ENCODE results near the gene RBM28. TPM values are rescaled to one million over a fixed set of nuclear protein-coding genes. Genes with fewer than 3 reads are reported as not detected.
"Not testable (repeated sequence)": the region's sequence is repeated elsewhere in the genome, so short reads cannot be mapped to it uniquely, and the experiment has no call there.

Gene RBM28
- total RNA-seq, 1 experiment from 2014 or later: 18.5 TPM

DNA sequence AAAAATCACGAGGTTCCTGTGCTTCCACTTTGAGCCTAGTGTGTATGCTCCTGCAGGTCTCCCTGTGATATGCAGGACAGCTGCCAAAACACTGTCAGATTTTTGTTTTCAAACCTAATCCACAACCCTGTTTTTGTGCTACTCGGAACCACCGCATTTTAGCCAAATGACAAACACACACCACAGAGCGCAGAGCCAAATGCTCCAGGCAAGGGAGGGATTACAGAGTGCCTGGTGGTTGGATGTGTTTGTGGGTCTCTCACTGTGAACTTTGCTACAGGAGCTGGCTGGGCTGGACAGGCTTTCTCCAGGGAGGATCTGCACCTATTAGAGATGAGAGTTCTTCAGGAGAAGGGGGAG, 5.7 kb upstream of the RBM28 start:
- peak; percentile 30 for DNase-seq (ENCODE audit: low read depth)

DNA sequence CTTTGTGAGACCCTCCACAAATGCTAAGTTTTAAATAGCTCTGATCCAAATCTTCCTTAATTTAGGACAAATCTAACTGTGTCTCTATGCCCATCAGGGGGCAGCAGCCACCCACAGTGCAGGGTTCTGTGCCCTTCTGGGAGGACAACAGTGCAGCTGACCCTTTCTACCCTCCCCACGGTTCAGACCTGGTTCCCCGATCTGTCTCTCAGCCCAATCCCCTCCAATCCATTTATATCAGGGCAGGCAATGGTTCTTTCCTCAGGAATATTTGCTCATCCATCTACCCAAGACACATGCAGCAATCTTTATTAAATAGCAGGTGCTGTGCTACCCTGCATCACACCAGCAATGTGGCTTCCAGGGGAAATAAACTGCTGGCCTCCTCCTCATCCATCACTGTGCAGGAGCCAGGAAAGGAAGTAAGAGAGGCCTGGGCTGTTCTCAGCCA, 4.0 kb upstream of the RBM28 start:
- peak; percentile 65 for DNase-seq (ENCODE audit: low read depth)

DNA sequence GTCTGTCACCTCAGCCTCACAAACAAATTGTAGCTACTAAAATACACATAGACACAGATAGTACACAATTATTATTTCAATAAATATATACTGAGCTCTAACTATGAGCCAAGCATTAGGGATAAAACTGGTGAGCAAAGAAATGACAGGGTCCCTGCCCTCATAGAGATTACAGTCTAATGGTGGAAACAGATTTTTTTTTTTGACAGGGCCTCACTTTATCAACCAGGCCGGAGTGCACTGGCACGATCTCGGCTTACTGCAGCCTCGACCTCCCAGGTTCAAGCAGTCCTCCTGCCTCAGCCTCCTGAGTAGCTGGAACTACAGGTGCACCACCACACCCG, 695 bp upstream of the RBM28 start:
- no peak for DNase-seq (ENCODE audit: low read depth)

DNA sequence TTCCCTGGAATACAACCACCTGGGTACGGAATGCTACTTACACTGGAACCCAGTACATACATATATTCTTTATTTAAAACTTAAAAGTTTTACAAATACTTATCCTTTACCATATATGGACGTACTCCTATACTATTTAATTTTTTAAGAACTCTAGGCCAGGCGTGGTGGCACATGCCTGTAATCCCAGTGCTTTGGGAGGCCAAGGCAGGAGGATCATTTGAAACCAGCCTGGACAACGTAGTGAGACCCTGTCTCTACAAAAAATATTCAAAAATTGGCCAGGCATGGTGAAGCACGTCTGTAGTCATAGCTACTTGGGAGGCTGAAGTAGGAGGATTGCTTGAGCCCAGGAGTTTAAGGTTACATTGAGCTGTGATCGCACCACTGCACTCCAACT, 2.0 kb downstream of the RBM28 start:
- DNase-seq (ENCODE audit: low read depth): no peak

DNA sequence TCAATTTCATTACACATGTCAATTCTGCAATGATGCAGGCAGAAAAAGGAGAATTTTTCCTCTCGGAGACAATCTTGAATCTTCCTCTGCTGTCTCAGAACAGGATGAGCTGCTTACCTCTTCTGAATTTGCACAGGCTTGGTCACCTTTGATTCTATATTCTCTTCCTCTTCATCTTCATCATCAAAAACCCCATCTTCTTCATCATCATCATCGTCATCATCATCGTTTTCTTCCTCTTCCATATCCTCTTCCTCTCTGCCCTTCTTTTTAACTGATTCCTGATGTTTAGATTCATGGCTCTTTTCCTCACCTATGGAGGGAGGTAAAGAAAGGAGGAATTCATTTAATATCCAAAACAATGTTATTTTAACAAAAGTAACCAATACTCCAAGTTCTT, 8.0 kb downstream of the RBM28 start:
- DNase-seq (ENCODE audit: low read depth): no peak

DNA sequence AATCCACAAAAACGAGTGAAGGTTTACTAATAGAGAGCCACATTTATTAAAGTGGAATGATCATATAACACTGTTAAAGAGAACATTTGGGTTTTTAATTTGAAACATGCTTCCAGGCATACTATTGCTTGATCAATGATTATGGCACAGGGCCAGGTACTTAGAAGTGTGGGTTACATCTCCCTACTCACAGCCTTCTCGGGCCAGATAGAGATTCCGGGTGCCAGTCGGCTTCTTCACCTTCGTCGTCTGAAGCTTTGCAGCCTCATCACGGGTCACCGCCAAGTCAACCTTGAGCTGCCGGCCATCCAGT, 19.4 kb downstream of the RBM28 start:
- DNase-seq (ENCODE audit: low read depth): no peak

DNA sequence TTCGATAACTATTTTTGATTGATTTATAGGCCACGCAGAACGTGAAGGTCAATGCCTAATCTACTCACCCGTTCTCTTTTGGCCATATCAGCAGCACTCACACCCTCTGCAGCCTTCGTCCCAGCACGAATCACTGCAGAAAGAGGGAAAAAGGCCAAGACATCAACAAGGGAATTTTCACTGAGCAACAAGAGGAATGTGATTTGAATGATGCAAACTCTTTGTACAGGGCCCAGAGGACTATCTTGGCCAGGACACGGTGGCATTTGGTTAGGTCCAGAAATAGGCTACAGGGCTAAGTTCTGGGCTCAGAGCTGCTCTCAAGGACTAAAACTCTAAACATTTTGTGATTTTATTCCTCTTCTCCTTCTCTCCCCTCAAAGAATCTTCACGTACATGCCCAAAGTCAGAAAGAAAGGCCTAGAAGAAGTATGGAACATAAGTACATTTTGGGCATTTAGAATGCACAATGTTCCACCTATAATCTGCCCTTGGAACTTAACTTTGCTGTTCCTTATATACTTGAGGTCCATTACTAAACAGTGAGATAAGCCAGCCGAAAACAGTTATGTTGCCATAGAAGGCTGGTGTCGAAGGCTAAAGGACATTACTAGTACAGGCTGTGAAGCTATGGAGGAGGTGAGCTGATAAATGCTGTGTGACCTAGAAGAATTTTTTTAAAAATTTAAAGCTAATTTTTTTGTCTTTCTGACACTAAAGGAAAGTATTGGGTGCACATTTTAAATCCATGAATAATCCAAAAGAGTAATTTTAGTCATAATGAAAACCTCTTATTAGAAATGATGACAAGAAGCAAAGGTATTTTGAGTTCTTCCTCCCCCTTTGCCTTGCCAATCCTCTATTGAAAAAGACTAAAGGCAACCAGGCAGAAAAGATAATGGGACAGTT, 20.0 kb downstream of the RBM28 start:
- DNase-seq (ENCODE audit: low read depth): no peak

DNA sequence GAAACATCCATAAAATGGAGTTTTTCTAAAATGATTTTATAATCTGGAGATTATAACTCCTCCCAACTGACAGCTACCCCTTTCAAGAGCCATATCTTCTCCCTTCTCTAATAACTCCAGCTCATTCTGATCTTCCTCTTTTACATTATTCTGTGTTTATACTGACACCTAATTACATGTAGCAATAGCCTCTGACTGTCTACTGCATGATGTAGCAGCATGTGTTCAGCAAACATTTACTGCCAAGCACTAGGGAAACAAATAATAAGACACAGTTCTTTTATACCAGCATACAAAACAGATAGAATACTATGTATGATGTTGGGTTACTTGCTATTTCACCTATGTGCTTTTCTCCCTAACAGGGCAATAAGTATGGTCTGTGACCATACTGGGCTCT, 20.7 kb downstream of the RBM28 start:
- DNase-seq (ENCODE audit: low read depth): no peak

DNA sequence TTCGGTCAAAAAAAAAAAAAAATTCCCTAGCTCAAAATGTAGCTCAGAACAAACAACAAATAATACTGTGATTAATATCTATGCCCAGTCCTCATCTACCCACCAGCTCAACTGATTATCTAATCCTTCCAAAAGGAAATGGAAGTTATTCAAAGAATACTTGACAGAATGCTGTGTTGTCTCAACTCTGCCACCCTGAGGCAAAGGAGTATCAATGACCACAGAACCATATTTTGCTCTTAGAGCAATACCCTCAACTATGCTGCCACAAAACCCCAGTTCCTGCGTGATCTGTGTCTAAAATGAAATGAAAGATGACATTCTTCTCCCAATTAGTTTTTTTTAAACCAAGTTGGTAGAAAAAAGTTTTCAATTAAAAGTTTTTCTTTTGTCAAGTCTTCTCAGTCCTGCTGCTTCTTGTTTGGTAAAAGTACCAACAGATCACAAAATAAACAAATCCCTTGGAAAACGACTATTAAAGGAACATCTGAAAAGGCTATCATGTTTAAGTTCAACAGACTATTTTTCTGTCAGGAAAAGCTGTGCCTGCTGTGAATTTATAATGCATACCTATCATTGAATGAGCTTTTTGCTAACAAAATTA, 21.6 kb downstream of the RBM28 start:
- DNase-seq (ENCODE audit: low read depth): peak; percentile 64

DNA sequence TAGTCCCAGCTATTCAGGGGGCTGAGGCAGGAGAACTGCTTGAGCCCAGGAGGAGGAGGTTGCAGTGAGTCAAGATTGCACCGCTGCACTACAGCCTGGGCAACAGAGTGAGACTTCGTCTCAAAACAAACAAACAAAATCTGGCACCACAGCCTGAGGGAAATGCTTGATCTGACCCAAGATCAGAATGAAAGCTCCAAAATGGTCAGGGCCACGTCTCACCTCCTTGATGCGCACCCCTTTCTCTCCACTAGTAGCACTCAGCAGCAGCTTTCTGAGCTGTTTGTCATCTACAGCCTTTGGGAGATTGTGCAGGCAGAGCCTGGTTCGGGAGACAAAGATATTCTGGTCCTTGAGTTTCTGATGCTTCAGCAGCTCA, 22.7 kb downstream of the RBM28 start:
- no peak for DNase-seq (ENCODE audit: low read depth)

DNA sequence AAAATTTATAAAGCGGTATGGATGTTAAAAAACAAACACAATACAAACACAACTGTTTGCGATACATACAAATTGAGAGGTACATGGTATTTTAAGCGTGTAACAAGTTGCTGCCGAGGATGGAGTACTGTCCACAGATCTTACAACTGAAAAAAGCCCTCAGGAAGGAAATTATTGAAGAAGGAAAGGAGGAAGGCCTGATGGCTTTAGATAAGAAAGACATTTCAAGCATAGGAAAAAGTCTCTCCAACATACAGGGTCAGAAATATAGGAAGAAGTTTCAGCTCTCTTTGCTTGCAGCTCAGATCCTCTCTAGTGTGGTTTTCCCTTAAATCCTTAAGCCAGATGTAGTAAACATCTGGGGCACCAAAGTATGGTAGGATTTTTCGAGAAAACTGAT, 25.0 kb downstream of the RBM28 start:
- DNase-seq (ENCODE audit: low read depth): no peak

DNA sequence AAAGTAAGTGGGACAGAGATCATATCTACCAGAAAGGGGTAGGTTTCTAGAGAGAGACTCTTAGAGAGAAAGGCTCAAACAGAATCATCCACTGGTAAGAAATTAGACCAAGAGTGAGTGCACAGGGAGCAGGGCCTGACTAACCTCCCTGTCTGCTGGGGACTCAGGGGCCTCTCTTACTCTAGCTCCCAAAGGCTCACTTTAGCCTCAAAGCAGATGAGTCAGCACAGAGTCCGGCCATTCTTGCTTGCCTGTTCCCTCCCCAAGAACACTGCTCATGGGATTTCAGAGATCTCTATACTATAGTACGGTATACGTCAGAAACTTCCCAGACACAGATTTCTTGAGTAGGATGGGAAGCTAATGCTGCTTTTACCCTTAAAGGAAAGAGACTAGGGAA, 32.7 kb downstream of the RBM28 start:
- no peak for DNase-seq (ENCODE audit: low read depth)

DNA sequence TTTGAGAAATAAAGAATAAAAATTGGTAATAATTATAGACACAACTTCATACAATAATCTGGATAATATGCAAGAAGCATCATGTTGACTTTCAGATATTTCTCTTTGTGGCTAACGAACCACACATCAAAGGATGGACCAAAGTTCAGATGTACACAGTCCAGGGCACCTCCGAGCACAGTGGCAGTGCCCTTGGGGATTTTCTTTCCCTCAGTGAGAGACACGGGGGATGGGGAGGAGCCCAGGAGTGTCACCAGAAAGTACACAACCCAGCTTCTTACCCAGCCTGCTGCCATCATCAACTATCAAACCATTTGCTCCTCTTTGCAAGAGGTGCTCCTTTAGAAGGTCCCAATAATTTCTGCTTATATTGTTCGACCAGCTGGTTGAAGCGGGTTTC, 33.2 kb downstream of the RBM28 start:
- DNase-seq (ENCODE audit: low read depth): no peak

DNA sequence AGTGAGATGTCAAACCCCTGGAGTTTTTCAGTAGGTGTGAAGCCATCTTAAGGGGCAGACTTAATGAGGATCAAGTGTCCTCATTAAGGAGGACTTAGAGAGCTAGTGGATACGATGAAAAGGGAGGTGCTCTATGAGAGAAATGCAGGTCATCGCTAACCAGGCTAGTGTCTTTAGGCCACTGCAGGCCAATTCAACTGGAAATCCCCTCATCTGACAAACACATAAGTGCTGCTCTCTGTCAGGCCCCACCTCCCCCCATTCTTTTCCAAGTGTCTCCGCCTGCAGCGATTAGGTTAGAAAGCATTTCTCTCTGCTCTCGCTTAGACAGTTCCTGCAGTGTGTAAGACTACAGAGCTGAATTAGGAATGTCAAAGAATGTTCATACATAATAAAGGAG, 33.7 kb downstream of the RBM28 start:
- no peak for DNase-seq (ENCODE audit: low read depth)

DNA sequence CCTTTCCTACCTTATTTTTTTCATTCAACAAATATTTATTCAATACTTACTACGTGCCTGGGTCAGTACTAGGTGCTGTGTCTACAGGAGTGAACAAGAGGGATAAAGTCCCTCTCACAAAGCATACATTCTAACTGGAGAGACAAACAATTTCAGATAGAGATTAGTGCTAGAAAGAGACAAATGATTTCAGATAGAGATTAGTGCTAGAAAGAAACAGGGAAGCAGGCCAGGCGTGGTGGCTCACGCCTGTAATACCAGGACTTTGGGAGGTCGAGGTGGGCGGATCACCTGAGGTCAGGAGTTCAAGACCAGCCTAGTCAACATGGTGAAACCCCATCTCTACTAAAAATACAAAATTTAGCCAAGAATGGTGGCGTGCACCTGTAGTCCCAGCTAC, 34.6 kb downstream of the RBM28 start:
- no peak for DNase-seq (ENCODE audit: low read depth)

DNA sequence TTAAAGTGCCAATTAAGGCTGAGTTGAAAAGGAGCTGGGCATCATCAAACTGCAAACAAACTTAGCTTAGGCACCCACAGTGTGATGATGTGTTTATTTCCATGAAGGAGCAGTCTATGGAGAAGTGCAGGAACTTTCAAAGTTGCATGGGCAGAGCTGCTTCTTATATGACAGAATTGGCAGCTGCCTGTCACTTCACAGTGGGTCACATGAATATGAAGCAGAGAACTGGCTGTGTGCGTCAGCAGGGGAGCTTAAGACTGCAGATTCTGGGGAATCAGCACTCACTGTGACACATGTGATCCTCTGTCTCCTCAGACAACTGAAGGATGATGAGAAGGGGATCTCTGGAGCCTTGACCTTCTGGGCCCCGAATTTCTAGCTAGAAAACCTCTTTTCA, 36.6 kb downstream of the RBM28 start:
- no peak for DNase-seq (ENCODE audit: low read depth)

DNA sequence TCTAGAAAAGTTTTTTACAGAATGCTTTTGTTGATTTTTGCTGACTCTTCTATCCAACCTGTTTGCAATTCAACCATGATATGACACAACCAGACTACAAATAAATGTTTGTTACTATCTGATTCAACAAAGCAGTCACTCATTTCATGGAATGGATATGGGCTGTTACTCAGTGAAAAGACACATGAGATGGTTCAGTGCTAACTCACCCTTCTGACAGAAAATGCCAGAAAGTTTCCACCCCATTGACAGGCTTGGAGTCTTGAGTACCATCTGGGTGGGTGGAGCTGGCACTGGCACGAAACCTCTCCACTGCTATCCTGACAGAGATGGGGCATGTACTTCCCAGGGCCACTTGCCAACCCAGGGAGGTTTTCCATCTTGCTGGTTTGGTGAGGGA, 39.5 kb downstream of the RBM28 start:
- DNase-seq (ENCODE audit: low read depth): no peak

DNA sequence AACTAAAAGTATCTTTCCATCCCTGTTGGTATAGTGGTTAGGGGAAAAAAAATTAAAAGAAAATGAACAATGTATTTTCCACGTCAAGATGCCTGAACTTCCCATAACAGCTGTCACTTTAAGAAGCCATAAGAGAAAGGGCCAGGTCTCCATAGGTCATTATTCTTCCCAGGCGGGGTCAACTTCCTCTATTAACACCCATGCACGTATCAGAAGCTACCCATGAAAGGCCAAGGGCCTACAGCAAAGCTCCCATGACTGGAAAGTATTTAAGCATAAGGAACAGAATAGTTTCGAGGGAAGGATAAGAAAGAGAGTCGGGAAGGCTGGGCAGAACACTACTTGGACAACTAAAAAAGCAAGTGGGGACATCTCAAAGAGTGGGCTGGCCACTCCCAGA, 40.1 kb downstream of the RBM28 start:
- DNase-seq (ENCODE audit: low read depth): no peak

DNA sequence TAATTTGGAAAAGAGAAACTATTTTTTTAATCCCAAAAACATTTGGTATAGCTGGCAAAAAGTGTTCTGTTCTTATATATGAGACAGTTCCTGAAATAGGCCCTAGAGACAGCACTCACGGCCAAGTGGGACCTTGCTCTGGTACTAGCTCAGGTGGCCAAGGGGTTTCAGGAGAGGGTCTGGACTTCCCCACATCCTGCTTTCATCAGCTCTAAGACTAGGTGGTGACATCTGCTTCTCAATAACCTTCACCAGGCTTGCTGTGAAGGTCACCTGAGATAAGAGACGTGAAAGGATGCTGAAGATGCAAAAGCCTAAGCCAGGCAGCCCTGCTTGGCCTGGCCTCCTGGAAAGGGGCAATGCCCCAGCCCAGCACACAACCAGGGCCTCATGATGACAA, 40.6 kb downstream of the RBM28 start:
- no peak for DNase-seq (ENCODE audit: low read depth)

DNA sequence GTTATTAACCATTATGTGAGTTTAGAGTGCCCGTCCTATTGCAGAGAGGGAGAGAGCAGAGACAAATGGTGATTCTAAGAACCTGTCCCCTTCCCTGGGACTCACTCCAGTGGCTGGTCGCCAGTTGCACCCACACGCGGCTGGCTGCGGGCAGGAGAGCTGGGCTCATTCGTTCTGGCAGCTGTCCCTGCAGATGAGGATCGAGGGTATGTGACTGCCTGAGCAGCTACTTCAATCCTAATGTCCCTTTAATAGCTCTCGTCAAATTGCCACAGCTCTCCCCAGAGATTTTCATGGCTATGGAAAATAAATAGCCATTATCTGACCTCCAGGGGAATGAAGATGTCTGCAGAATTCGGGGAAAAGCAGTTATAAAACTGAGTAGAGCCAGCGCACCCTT, 41.6 kb downstream of the RBM28 start:
- no peak for DNase-seq (ENCODE audit: low read depth)

DNA sequence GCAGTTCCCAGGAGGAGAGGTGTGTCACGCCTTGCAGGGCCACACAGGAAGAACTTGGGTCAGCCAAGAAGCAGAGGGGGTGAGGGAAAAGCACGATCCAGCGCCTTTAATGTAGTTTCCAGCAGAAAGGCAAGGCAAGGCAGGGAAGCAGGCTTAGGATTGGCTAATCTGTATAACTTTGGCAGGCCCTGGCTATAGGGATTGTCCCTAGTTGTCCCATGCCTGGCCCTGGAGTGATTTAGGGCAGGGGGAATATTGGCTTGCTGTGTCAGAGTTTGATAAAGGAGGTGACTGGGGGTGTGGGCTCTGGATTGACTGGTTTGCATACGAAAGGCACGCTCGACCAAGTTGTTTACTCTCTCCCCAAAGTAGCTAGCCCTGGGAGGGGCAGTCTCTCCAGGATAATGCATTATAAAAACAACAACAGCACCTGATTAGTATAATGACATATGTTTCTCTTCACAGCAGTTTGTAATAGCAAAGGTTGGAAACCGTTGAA, 44.5 kb downstream of the RBM28 start:
- DNase-seq (ENCODE audit: low read depth): no peak

DNA sequence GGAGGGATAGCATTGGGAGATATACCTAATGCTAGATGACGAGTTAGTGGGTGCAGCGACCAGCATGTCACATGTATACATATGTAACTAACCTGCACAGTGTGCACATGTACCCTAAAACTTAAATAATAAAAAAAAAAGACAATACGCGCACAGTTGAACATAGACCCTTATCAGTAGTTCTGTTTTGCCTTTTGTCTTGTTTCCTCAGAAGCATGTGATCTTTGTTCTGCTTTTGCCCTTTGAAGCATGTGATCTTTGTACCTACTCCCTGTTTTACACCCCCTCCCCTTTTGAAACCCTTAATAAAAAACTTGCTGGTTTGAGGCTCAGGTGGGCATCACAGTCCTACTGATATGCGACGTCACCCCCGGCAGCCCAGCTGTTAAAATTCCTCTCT, 45.7 kb downstream of the RBM28 start:
- not testable (repeated sequence) for DNase-seq (ENCODE audit: low read depth)

DNA sequence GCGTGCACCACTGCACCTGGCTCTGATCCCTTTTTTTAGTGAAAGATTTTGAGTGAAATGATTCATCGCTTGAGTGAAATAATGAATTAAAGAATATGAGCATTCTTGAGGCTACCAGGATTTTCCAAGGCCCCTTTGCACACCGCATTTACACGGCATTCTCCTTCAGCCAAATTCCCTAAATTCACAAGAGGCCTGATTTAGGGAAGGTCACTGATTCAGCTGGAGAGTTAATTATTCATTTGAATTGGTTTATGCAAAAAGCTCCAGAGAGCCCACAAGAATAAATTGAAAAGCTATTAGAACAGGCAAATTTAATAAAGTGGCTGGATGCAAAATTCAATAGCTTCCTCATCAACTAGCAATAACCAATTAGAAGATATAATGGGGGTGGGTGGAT, 56.2 kb downstream of the RBM28 start:
- DNase-seq (ENCODE audit: low read depth): no peak

DNA sequence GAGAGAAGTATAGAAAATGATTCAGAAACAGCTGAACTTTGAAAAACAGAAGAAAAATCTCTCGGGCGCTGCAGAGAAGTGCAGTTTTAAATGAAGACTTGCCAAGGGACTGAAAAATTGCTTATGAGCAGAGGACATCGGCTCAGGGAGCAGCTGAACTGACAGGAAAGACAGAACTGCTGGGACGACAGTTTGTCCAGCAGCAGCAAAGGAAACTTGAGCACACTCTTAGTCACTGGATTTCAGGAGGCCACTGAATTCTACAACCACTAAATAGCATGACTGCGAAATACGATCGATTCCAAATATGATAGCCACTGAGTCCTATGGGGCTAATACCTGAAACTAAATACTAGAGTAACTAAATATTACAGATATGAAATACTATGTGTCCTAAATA, 59.6 kb downstream of the RBM28 start:
- no peak for DNase-seq (ENCODE audit: low read depth)

Measured in M059J (cell line).